GM12878 (cell line): Measurements from ENCODE around the gene NPBWR2. TPM values are rescaled to one million over a fixed set of nuclear protein-coding genes. Genes with fewer than 3 reads are reported as not detected.

Experiments used
- IRF3 ChIP-seq: fragments of 450-650 bp; IDR thresholded peaks from 2 replicates; pipeline ENCODE4 v1.6.1; 2014; ENCODE audit warnings: mild to moderate bottlenecking
- SMAD5 ChIP-seq: IDR thresholded peaks from 2 replicates; pipeline ENCODE4 v1.6.1; 2016; ENCODE audit warnings: antibody characterized with exemption, low read depth
- SMC3 ChIP-seq: IDR thresholded peaks from 2 replicates; pipeline ENCODE4 v1.6.1; 2011; ENCODE audit warnings: low read length, improper control_type of control experiment, borderline replicate concordance
- STAT3 ChIP-seq: IDR thresholded peaks from 2 replicates; pipeline ENCODE4 v1.6.1; 2011; ENCODE audit warnings: low read depth, low read length, improper control_type of control experiment
- ZNF274 ChIP-seq: IDR thresholded peaks from one replicate; pipeline ENCODE4 v1.8.0; 2011; ENCODE audit not compliant: insufficient read length, insufficient read depth
- polyA plus RNA-seq, 11 experiments: library from polyadenylated mRNA; depleted of rRNA in 4 of 11; unstranded in 6 of 11; stranded (reverse) in 5 of 11; fragments of >200 nt; fragmentation: Nextera tagmentation in 4 of 11; fragmentation: Illumina TruSeq in 1 of 11; extraction: Ambion mirVana in 4 of 11; extraction: Trizol in 1 of 11; gene quantifications; 1 replicate in 1 of 11; 2 replicates in 10 of 11; pipeline versions ENCODE4 v1.2.1 to v1.2.3, GENCODE V29; 2011 to 2016; ENCODE audit warnings: inconsistent platforms in 2 of 11, missing spikeins in 2 of 11, low read depth in 1 of 11
- total RNA-seq, 4 experiments: library from RNA; depleted of rRNA in 3 of 4; stranded (reverse); fragments of >200 nt in 3 of 4; fragmentation: Illumina TruSeq in 1 of 4; extraction: Trizol in 1 of 4; gene quantifications; 2 replicates each; pipeline versions ENCODE4 v1.2.1 to v1.2.3, GENCODE V29; 2013 to 2021
- TF ChIP-seq, protein P1 (sequence below): fragments of 450-650 bp; IDR thresholded peaks from 2 replicates; pipeline ENCODE4 v1.6.1; 2016; ENCODE audit warnings: mild to moderate bottlenecking, moderate library complexity, borderline replicate concordance

NPBWR2 gene
- total and polyA plus RNA-seq, 10 of the 15 experiments (the other 5 are each of a cell fraction or from before 2014, with no cell fraction given): not detected

- TF ChIP-seq, protein P1, sequence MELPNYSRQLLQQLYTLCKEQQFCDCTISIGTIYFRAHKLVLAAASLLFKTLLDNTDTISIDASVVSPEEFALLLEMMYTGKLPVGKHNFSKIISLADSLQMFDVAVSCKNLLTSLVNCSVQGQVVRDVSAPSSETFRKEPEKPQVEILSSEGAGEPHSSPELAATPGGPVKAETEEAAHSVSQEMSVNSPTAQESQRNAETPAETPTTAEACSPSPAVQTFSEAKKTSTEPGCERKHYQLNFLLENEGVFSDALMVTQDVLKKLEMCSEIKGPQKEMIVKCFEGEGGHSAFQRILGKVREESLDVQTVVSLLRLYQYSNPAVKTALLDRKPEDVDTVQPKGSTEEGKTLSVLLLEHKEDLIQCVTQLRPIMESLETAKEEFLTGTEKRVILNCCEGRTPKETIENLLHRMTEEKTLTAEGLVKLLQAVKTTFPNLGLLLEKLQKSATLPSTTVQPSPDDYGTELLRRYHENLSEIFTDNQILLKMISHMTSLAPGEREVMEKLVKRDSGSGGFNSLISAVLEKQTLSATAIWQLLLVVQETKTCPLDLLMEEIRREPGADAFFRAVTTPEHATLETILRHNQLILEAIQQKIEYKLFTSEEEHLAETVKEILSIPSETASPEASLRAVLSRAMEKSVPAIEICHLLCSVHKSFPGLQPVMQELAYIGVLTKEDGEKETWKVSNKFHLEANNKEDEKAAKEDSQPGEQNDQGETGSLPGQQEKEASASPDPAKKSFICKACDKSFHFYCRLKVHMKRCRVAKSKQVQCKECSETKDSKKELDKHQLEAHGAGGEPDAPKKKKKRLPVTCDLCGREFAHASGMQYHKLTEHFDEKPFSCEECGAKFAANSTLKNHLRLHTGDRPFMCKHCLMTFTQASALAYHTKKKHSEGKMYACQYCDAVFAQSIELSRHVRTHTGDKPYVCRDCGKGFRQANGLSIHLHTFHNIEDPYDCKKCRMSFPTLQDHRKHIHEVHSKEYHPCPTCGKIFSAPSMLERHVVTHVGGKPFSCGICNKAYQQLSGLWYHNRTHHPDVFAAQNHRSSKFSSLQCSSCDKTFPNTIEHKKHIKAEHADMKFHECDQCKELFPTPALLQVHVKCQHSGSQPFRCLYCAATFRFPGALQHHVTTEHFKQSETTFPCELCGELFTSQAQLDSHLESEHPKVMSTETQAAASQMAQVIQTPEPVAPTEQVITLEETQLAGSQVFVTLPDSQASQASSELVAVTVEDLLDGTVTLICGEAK: no peak
- TF ChIP-seq IRF3 (no peak), STAT3 (no peak), ZNF274 (no peak), SMC3 (no peak), SMAD5 (no peak)
Observed at GRCh38 chr20:64067733-64068307, 39.5 kb downstream of the NPBWR2 start (continued).
